Adrenal gland (tissue), 5 donors: Measurements from ENCODE around the gene HPS1.

ENCODE experiments used
- CTCF ChIP-seq, 6 experiments: fragments of 450-650 bp in 4 of 6; fragments of 200-600 bp in 2 of 6; sonication (generic) in 1 of 6; IDR thresholded peaks; 1 replicate in 5 of 6; 2 replicates in 1 of 6; pipeline versions ENCODE4 v1.5.1 to v1.8.0; 2016 to 2021; ENCODE audit warnings: antibody characterized with exemption in 6 of 6, mild to moderate bottlenecking in 2 of 6, moderate library complexity in 1 of 6
- POLR2A ChIP-seq, 2 donors: fragments of 450-650 bp; IDR thresholded peaks; one replicate each; pipeline ENCODE4 v1.6.1; 2017; ENCODE audit warnings: antibody characterized with exemption in 2 of 2, mild to moderate bottlenecking in 2 of 2, moderate library complexity in 1 of 2
- donor health status: DM: no; HTN: no; CAD: no.

DNA sequence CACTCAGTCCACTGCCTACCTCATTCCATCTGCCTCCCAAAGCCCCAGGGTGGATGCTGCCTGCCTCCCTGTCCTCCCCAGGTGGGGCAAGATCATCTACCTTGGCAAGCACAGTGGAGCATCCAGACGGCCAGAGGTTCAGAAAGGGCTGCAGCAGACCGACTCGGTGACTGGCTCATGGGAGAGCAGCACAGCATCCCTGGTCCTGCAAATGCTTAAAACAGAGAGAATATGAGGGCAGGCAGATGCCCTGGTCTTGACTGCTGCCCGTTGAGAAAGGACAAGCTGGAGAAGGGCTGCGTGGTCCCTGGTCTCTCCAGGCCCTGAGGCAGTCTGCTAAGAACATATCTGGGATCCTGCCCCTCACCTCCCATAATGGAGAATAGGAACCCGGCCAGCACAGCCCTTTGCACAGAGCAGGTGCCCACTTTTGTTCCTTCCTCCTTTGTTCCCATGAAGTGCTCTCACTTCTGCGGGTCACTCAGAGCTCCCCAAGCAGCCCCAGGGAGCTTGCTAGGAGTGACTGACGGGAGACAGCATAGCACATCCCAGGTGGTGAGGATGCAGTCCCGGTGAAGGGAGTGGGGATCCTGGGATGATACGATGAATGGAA is 1.4 kb downstream of the HPS1 start:
- TF ChIP-seq POLR2A (IDR thresholded peaks at IDR 0.05) = no peak
- no peak for TF ChIP-seq CTCF (IDR thresholded peaks at IDR 0.05)
